Measurements from ENCODE around the gene CHCHD4.

- TF ChIP-seq CTCF (conservative IDR thresholded peaks at IDR 0.05; ENCODE audit: low read depth, low read length) (no peak), EZH2 (IDR thresholded peaks at IDR 0.05; ENCODE audit: borderline replicate concordance, low read depth, low read length, poor library complexity, severe bottlenecking) (no peak)
Measured at GRCh38 chr3:14150491-14151230, 26.0 kb upstream of the CHCHD4 start.
